ENCODE data around the gene ADCY5. TPM values are rescaled to one million over a fixed set of nuclear protein-coding genes. Genes with fewer than 3 reads are reported as not detected.

ADCY5 gene
- total RNA-seq, 2 donors from 2014 or later, result 12.9 to 69.6 TPM

- no peak for DNase-seq (ENCODE audit: low spot score)
- TF ChIP-seq CTCF (IDR thresholded peaks at IDR 0.05) (no peak), POLR2A (IDR thresholded peaks at IDR 0.05) (no peak), POLR2AphosphoS5 (IDR thresholded peaks at IDR 0.05) (peak; percentile 30)
- Histone ChIP-seq H3K27me3 (replicated peaks; ENCODE audit: insufficient read depth) (no peaks in the 10 kb centered on the region), H3K27ac (peak overlapping the region; percentile 5 to 25), H3K9me3 (no peaks in the 10 kb centered on the region), H3K4me3 (no peak overlapping the region), H3K36me3 (no peaks in the 10 kb centered on the region), H3K4me1 (replicated peaks) (no peaks in the 10 kb centered on the region)
- intact Hi-C loops (cut with DNase I), result no loop called here
- WGBS, result 32% methylated on average over 5 of the region's 5 CpGs
These were observed 110.2 kb downstream of the ADCY5 start for GRCh38 chr3:123338620-123339061.

GRCh38 chr3:123337948-123338619 lies 110.8 kb downstream of the ADCY5 start:
- H3K4me3 ChIP-seq, result no peak overlapping the region
- TF ChIP-seq CTCF (IDR thresholded peaks at IDR 0.05), result no peak
- TF ChIP-seq POLR2A (IDR thresholded peaks at IDR 0.05), result no peak
- no peak for TF ChIP-seq POLR2AphosphoS5 (IDR thresholded peaks at IDR 0.05)
- intact Hi-C loops (cut with DNase I), result no loop called here
- H3K27ac ChIP-seq, result peak overlapping the region; percentile 5 to 25
- no peaks in the 10 kb centered on the region for H3K4me1 ChIP-seq (replicated peaks)
- no peaks in the 10 kb centered on the region for H3K36me3 ChIP-seq
- 41% methylated on average over 8 of the region's 8 CpGs for WGBS
- no peaks in the 10 kb centered on the region for H3K27me3 ChIP-seq (replicated peaks; ENCODE audit: insufficient read depth)
- DNase-seq (ENCODE audit: low spot score), result peak; percentile 53
- H3K9me3 ChIP-seq, result no peaks in the 10 kb centered on the region

GRCh38 chr3:123337226-123337625 lies 111.7 kb downstream of the ADCY5 start:
- H3K9me3 ChIP-seq, result no peaks in the 10 kb centered on the region
- WGBS, result 92% methylated on average over 11 of the region's 11 CpGs
- DNase-seq (ENCODE audit: low spot score), result no peak
- TF ChIP-seq POLR2AphosphoS5 (IDR thresholded peaks at IDR 0.05) (no peak), CTCF (IDR thresholded peaks at IDR 0.05) (no peak), POLR2A (IDR thresholded peaks at IDR 0.05) (no peak)
- no peaks in the 10 kb centered on the region for H3K36me3 ChIP-seq
- no peaks in the 10 kb centered on the region for H3K27me3 ChIP-seq (replicated peaks; ENCODE audit: insufficient read depth)
- no peak overlapping the region for H3K27ac ChIP-seq
- H3K4me3 ChIP-seq, result no peak overlapping the region
- intact Hi-C loops (cut with DNase I), result no loop called here
- H3K4me1 ChIP-seq (replicated peaks), result no peaks in the 10 kb centered on the region

GRCh38 chr3:123336441-123336851 lies 112.4 kb downstream of the ADCY5 start:
- WGBS, result 93% methylated on average over 7 of the region's 7 CpGs
- DNase-seq (ENCODE audit: low spot score), result no peak
- no peaks in the 10 kb centered on the region for H3K27me3 ChIP-seq (replicated peaks; ENCODE audit: insufficient read depth)
- no peaks in the 10 kb centered on the region for H3K36me3 ChIP-seq
- intact Hi-C loops (cut with DNase I), result no loop called here
- H3K4me1 ChIP-seq (replicated peaks), result no peaks in the 10 kb centered on the region
- no peak overlapping the region for H3K4me3 ChIP-seq
- H3K27ac ChIP-seq, result no peak overlapping the region
- no peaks in the 10 kb centered on the region for H3K9me3 ChIP-seq
- no peak for TF ChIP-seq CTCF (IDR thresholded peaks at IDR 0.05)
- TF ChIP-seq POLR2A (IDR thresholded peaks at IDR 0.05), result no peak
- no peak for TF ChIP-seq POLR2AphosphoS5 (IDR thresholded peaks at IDR 0.05)

GRCh38 chr3:123336001-123336400 lies 112.9 kb downstream of the ADCY5 start:
- no peak for DNase-seq (ENCODE audit: low spot score)
- intact Hi-C loops (cut with DNase I), result no loop called here
- Histone ChIP-seq H3K27me3 (replicated peaks; ENCODE audit: insufficient read depth) (no peaks in the 10 kb centered on the region), H3K36me3 (no peaks in the 10 kb centered on the region), H3K27ac (no peak overlapping the region), H3K4me1 (replicated peaks) (no peaks in the 10 kb centered on the region), H3K4me3 (no peak overlapping the region), H3K9me3 (no peaks in the 10 kb centered on the region)
- 73% methylated on average over 4 of the region's 4 CpGs for WGBS
- TF ChIP-seq CTCF (IDR thresholded peaks at IDR 0.05) (no peak), POLR2A (IDR thresholded peaks at IDR 0.05) (no peak), POLR2AphosphoS5 (IDR thresholded peaks at IDR 0.05) (no peak)

Measured in prostate gland (tissue), 2 donors.